GM12878 (cell line): ENCODE data around the gene OR51B4. TPM values are rescaled to one million over a fixed set of nuclear protein-coding genes. Genes with fewer than 3 reads are reported as not detected.

Experiments used
- ATAC-seq: fragments of 200-7000 bp; cut with Tn5 transposase; 3 replicates; pipeline ENCODE4 v1.9.1; 2020; ENCODE audit warnings: mild to moderate bottlenecking, moderate library complexity
- BruUV-seq: library from RNA; stranded (reverse); fragments of 400-500 nt; replicated peaks from 2 replicates; lab custom pipeline; 2021; lab: Mats Ljungman, UMichigan
- CTCF ChIA-PET: fragments of 300-600 bp; sonication (Branson Sonifier 250); formaldehyde crosslinking; extraction: SDS; loops from one replicate; lab custom pipeline; 2021; ENCODE audit warnings: inconsistent platforms; lab: Yijun Ruan, JAX
- POLR2A ChIA-PET: fragments of 350-600 bp; formaldehyde crosslinking; extraction: SDS; loops from one replicate; lab custom pipeline; 2021; ENCODE audit warnings: inconsistent platforms; lab: Charles Lee
- RAD21 ChIA-PET: fragments of 300-600 bp; sonication (Branson Sonifier 250); formaldehyde crosslinking; loops from one replicate; lab custom pipeline; 2023; ENCODE audit warnings: antibody characterized with exemption; ENCODE audit not compliant: unreplicated experiment; lab: Charles Lee
- SMC1A ChIA-PET: fragments of 300-600 bp; sonication (Branson Sonifier 250); formaldehyde crosslinking; loops from one replicate; lab custom pipeline; 2023; ENCODE audit not compliant: unreplicated experiment, uncharacterized antibody; lab: Charles Lee
- DNase-seq: peaks from one replicate; pipeline ENCODE4 v3.0.0-alpha.2; 2011; ENCODE audit warnings: low read depth, low spot score
- FAIRE-seq: peaks from 3 replicates; lab custom pipeline; 2011; peaks lifted over from hg19 to GRCh38; lab: Jason Lieb, UNC
- H2AFZ ChIP-seq: 2 replicates; pipeline ENCODE4 v1.6.0; 2011; ENCODE audit warnings: low read depth, low read length, control low read depth; ENCODE audit not compliant: control insufficient read depth
- H3K27ac ChIP-seq: 2 replicates; pipeline ENCODE4 v1.5.1; 2011; ENCODE audit warnings: control low read depth; ENCODE audit not compliant: control insufficient read depth, insufficient read depth
- H3K27me3 ChIP-seq, 2 experiments: replicated peaks in 1 of 2; 2 replicates each; pipeline versions ENCODE4 v1.6.0 to v1.6.1; 2011; ENCODE audit warnings: low read length in 1 of 2; ENCODE audit not compliant: control insufficient read depth in 2 of 2, insufficient read depth in 2 of 2
- H3K36me3 ChIP-seq, 2 experiments: 2 replicates each; pipeline ENCODE4 v1.5.1; 2011; ENCODE audit warnings: low read length in 1 of 2; ENCODE audit not compliant: control insufficient read depth in 2 of 2, insufficient read depth in 2 of 2
- H3K4me1 ChIP-seq: 2 replicates; pipeline ENCODE4 v1.6.1; 2011; ENCODE audit warnings: mild to moderate bottlenecking, low read length, moderate library complexity, mixed read lengths; ENCODE audit not compliant: control insufficient read depth, insufficient read depth
- H3K4me2 ChIP-seq: 2 replicates; pipeline ENCODE4 v1.6.0; 2011; ENCODE audit warnings: control low read depth; ENCODE audit not compliant: control insufficient read depth, insufficient read depth
- H3K4me3 ChIP-seq: fragments of 200-600 bp; sonication (generic); 2 replicates; pipeline ENCODE4 v1.5.1; 2016
- H3K79me2 ChIP-seq: 2 replicates; pipeline ENCODE4 v1.6.0; 2011; ENCODE audit warnings: low read length; ENCODE audit not compliant: control insufficient read depth, insufficient read depth
- H3K9ac ChIP-seq: 2 replicates; pipeline ENCODE4 v1.8.0; 2011; ENCODE audit warnings: low read length, control low read depth, mixed read lengths; ENCODE audit not compliant: control insufficient read depth, insufficient read depth
- H3K9me3 ChIP-seq: replicated peaks from 3 replicates; pipeline ENCODE4 v1.5.1; 2011; ENCODE audit warnings: mild to moderate bottlenecking, low read length; ENCODE audit not compliant: control insufficient read depth, insufficient read depth
- H4K20me1 ChIP-seq: 2 replicates; pipeline ENCODE4 v1.6.0; 2011; ENCODE audit not compliant: control insufficient read depth, insufficient read depth
- CHD4 ChIP-seq: fragments of 200-600 bp; sonication (generic); IDR thresholded peaks from 2 replicates; pipeline ENCODE4 v1.6.1; 2016; ENCODE audit warnings: mild to moderate bottlenecking
- ETV6 ChIP-seq, 2 experiments: fragments of 450-650 bp in 1 of 2; IDR thresholded peaks in 1 of 2; conservative IDR thresholded peaks in 1 of 2; 2 replicates each; pipeline ENCODE4 v1.6.1; 2014; ENCODE audit warnings: antibody characterized with exemption in 1 of 2, borderline replicate concordance in 1 of 2, low read depth in 1 of 2, mild to moderate bottlenecking in 1 of 2, moderate library complexity in 1 of 2
- FOXK2 ChIP-seq: fragments of 450-650 bp; IDR thresholded peaks from 2 replicates; pipeline ENCODE4 v1.6.1; 2017; ENCODE audit warnings: mild to moderate bottlenecking, moderate library complexity
- JUNB ChIP-seq: IDR thresholded peaks from 2 replicates; pipeline ENCODE4 v1.6.1; 2016; ENCODE audit warnings: antibody characterized with exemption, mild to moderate bottlenecking
- NR2C1 ChIP-seq: fragments of 450-650 bp; IDR thresholded peaks from 2 replicates; pipeline ENCODE4 v1.6.1; 2017; ENCODE audit warnings: antibody characterized with exemption, mild to moderate bottlenecking, moderate library complexity
- NR2F1 ChIP-seq: fragments of 450-650 bp; conservative IDR thresholded peaks from 2 replicates; pipeline ENCODE4 v1.6.1; 2017; ENCODE audit warnings: mild to moderate bottlenecking
- PAX8 ChIP-seq: fragments of 450-650 bp; IDR thresholded peaks from 2 replicates; pipeline ENCODE4 v1.6.1; 2017; ENCODE audit warnings: mild to moderate bottlenecking, moderate library complexity
- POLR2AphosphoS2 ChIP-seq: IDR thresholded peaks from 2 replicates; pipeline ENCODE4 v1.6.1; 2011; ENCODE audit warnings: low read depth, mild to moderate bottlenecking, low read length, improper control_type of control experiment, moderate library complexity
- RAD21 ChIP-seq: IDR thresholded peaks from 2 replicates; pipeline ENCODE4 v1.6.1; 2011; ENCODE audit warnings: mild to moderate bottlenecking, low read depth, low read length, moderate library complexity; ENCODE audit not compliant: insufficient read depth
- RAD51 ChIP-seq: fragments of 450-650 bp; IDR thresholded peaks from 2 replicates; pipeline ENCODE4 v1.6.1; 2016; ENCODE audit warnings: moderate library complexity, mild to moderate bottlenecking, inconsistent platforms
- SMAD1 ChIP-seq: fragments of 450-650 bp; IDR thresholded peaks from 2 replicates; pipeline ENCODE4 v1.6.1; 2018; ENCODE audit warnings: mild to moderate bottlenecking, low read depth; ENCODE audit not compliant: partially characterized antibody
- SPI1 ChIP-seq: IDR thresholded peaks from 2 replicates; pipeline ENCODE4 v1.6.1; 2011; ENCODE audit warnings: low read depth, mild to moderate bottlenecking, low read length, moderate library complexity, borderline replicate concordance; ENCODE audit not compliant: insufficient read depth
- TARDBP ChIP-seq: IDR thresholded peaks from 2 replicates; pipeline ENCODE4 v1.6.1; 2016; ENCODE audit warnings: borderline replicate concordance
- TCF3 ChIP-seq: IDR thresholded peaks from 2 replicates; pipeline ENCODE4 v1.6.1; 2012; ENCODE audit warnings: low read depth, mild to moderate bottlenecking, low read length, borderline replicate concordance; ENCODE audit not compliant: insufficient read depth
- WRNIP1 ChIP-seq: IDR thresholded peaks from 2 replicates; pipeline ENCODE4 v1.6.1; 2011; ENCODE audit warnings: low read depth, low read length, improper control_type of control experiment, borderline replicate concordance
- ZNF384 ChIP-seq: IDR thresholded peaks from 2 replicates; pipeline ENCODE4 v1.6.1; 2012; ENCODE audit warnings: low read depth, mild to moderate bottlenecking, low read length, improper control_type of control experiment, borderline replicate concordance
- WGBS: methylation state at CpG from one replicate; pipeline ENCODE4 v1.1.6; 2016; ENCODE audit warnings: low lambda C conversion rate; ENCODE audit not compliant: insufficient replicate concordance, insufficient coverage; ENCODE audit errors: missing lambda C conversion rate; 5-methylcytosine and 5-hydroxymethylcytosine counted together
- in situ Hi-C: fragments of 300-500 bp; cut with MboI; formaldehyde crosslinking; loops from 9 replicates; pipeline ENCODE4 v1.14.3; 2018; ENCODE audit warnings: mixed read lengths
- intact Hi-C: fragments of 100-400 bp; cut with micrococcal nuclease; formaldehyde crosslinking; loops from one replicate; pipeline ENCODE4 v1.14.2; 2022; ENCODE audit not compliant: unreplicated experiment
- polyA plus RNA-seq, 11 experiments: library from polyadenylated mRNA; depleted of rRNA in 4 of 11; unstranded in 6 of 11; stranded (reverse) in 5 of 11; fragments of >200 nt; fragmentation: Nextera tagmentation in 4 of 11; fragmentation: Illumina TruSeq in 1 of 11; extraction: Ambion mirVana in 4 of 11; extraction: Trizol in 1 of 11; gene quantifications; 1 replicate in 1 of 11; 2 replicates in 10 of 11; pipeline versions ENCODE4 v1.2.1 to v1.2.3, GENCODE V29; 2011 to 2016; ENCODE audit warnings: inconsistent platforms in 2 of 11, missing spikeins in 2 of 11, low read depth in 1 of 11
- total RNA-seq, 4 experiments: library from RNA; depleted of rRNA in 3 of 4; stranded (reverse); fragments of >200 nt in 3 of 4; fragmentation: Illumina TruSeq in 1 of 4; extraction: Trizol in 1 of 4; gene quantifications; 2 replicates each; pipeline versions ENCODE4 v1.2.1 to v1.2.3, GENCODE V29; 2013 to 2021
- TF ChIP-seq, protein P1 (sequence below): fragments of 450-650 bp; conservative IDR thresholded peaks from 2 replicates; pipeline ENCODE4 v1.6.1; 2017; ENCODE audit warnings: mild to moderate bottlenecking, moderate library complexity

The OR51B4 gene
- total and polyA plus RNA-seq, 10 of the 15 experiments (the other 5 are each of a cell fraction or from before 2014, with no cell fraction given), result 0.23 to 2.1 TPM; not detected in 8

DNA sequence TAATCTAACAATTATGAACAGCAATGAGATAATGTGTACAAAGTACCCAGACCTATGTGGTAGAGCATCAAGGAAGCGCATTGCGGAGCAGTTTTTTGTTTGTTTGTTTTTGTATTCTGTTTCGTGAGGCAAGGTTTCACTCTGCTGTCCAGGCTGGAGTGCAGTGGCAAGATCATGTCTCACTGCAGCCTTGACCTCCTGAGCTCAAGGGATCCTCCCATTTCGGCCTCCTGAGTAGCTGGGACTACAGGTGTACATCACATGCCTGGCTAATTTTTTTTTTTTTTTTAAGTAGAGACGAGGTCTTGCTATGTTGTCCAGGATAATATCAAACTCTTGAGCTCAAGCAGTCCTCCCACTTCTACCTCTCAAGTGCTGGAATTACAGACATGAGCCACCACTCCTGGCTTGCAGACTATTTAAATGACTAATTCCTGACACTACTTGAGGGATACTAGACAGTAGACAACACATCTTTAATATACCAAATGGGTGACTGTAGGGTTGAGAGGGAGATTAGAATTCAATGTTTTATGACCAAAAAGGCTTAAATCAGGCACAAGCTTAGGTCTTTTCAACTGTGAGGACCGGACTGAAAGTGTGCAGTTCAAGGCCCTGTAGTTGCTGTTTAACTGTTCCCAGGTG, 12.7 kb downstream of the OR51B4 start (continued):
- TF ChIP-seq POLR2AphosphoS2, result no peak
- no peak for TF ChIP-seq CHD4
- no peak for TF ChIP-seq SMAD1
- no peak for TF ChIP-seq JUNB
- TF ChIP-seq ZNF384, result no peak
- TF ChIP-seq, protein P1, sequence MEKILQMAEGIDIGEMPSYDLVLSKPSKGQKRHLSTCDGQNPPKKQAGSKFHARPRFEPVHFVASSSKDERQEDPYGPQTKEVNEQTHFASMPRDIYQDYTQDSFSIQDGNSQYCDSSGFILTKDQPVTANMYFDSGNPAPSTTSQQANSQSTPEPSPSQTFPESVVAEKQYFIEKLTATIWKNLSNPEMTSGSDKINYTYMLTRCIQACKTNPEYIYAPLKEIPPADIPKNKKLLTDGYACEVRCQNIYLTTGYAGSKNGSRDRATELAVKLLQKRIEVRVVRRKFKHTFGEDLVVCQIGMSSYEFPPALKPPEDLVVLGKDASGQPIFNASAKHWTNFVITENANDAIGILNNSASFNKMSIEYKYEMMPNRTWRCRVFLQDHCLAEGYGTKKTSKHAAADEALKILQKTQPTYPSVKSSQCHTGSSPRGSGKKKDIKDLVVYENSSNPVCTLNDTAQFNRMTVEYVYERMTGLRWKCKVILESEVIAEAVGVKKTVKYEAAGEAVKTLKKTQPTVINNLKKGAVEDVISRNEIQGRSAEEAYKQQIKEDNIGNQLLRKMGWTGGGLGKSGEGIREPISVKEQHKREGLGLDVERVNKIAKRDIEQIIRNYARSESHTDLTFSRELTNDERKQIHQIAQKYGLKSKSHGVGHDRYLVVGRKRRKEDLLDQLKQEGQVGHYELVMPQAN, result no peak
- no peak for TF ChIP-seq ETV6 (conservative IDR thresholded peaks at IDR 0.05 in 1 of 2, IDR thresholded peaks at IDR 0.05 in 1 of 2; ENCODE audit: borderline replicate concordance in 1 of 2, low read depth in 1 of 2)

DNA sequence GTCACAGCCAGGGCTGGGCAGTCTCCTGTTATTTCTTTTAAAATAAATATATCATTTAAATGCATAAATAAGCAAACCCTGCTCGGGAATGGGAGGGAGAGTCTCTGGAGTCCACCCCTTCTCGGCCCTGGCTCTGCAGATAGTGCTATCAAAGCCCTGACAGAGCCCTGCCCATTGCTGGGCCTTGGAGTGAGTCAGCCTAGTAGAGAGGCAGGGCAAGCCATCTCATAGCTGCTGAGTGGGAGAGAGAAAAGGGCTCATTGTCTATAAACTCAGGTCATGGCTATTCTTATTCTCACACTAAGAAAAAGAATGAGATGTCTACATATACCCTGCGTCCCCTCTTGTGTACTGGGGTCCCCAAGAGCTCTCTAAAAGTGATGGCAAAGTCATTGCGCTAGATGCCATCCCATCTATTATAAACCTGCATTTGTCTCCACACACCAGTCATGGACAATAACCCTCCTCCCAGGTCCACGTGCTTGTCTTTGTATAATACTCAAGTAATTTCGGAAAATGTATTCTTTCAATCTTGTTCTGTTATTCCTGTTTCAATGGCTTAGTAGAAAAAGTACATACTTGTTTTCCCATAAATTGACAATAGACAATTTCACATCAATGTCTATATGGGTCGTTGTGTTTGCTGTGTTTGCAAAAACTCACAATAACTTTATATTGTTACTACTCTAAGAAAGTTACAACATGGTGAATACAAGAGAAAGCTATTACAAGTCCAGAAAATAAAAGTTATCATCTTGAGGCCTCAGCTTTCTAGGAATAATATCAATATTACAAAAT, 13.4 kb downstream of the OR51B4 start:
- Histone ChIP-seq H3K4me1 (no peaks in the 10 kb centered on the region), H2AFZ (no peak overlapping the region), H3K4me2 (no peak overlapping the region), H3K4me3 (no peak overlapping the region), H3K27me3 (no peaks in the 10 kb centered on the region), H3K79me2 (no peaks in the 10 kb centered on the region), H3K27ac (no peak overlapping the region), H3K9ac (no peak overlapping the region), H3K9me3 (no peaks in the 10 kb centered on the region), H4K20me1 (no peaks in the 10 kb centered on the region), H3K36me3 (no peaks in the 10 kb centered on the region)
- DNase-seq (no peak), ATAC-seq (no peak), FAIRE-seq (no peak)
- BruUV-seq, result no TSS peak
- intact Hi-C loops (no loop called here), in situ Hi-C loops (no loop called here)
- POLR2A ChIA-PET, result interaction anchor here (1.6 kb wide), 1 partner anchor 10 kb away, joined by 4 read pairs; no protein-coding TSS in a partner anchor
- SMC1A ChIA-PET, result interaction anchor here (1.1 kb wide), 1 partner anchor 85 kb away, joined by 3 read pairs; no protein-coding TSS in a partner anchor
- WGBS, result 48% methylated on average over 7 of the region's 7 CpGs
- TF ChIP-seq TCF3, result no peak
- no peak for TF ChIP-seq TARDBP
- no peak for TF ChIP-seq RAD21
- no peak for TF ChIP-seq NR2F1
- no peak for TF ChIP-seq SPI1
- no peak for TF ChIP-seq WRNIP1
- no peak for TF ChIP-seq NR2C1
- TF ChIP-seq RAD51, result no peak
- no peak for TF ChIP-seq PAX8
- TF ChIP-seq FOXK2, result no peak
- CTCF ChIA-PET, result interaction anchor here (2.8 kb wide), 1 partner anchor 164 kb away, joined by 10 read pairs; no protein-coding TSS in a partner anchor
- RAD21 ChIA-PET, result no interaction called here
